GM21786 (cell line): Measurements from ENCODE around the gene SH3TC2.
A peak's percentile ranks its signal among the peaks of the same experiment; 100 is the strongest.

Experiments used
- ATAC-seq: cut with Tn5 transposase; IDR thresholded peaks from one replicate; pipeline ENCODE4 v1.9.1; 2021; ENCODE audit not compliant: unreplicated experiment

The SH3TC2 gene

GRCh38 chr5:149002761-149003689 is 59.8 kb downstream of the SH3TC2 start:
- no peak for ATAC-seq

- ATAC-seq = no peak
These were observed 60.8 kb downstream of the SH3TC2 start for GRCh38 chr5:149002053-149002452.

GRCh38 chr5:149001162-149001561 is 61.7 kb downstream of the SH3TC2 start:
- ATAC-seq = no peak

- ATAC-seq = no peak
These were observed 63.1 kb downstream of the SH3TC2 start for GRCh38 chr5:148999741-149000140.

GRCh38 chr5:148998174-148998797 is 64.6 kb downstream of the SH3TC2 start:
- peak; percentile 79 for ATAC-seq

GRCh38 chr5:148996270-148996669 is 66.6 kb downstream of the SH3TC2 start:
- ATAC-seq = no peak

GRCh38 chr5:148995791-148996190 is 67.1 kb downstream of the SH3TC2 start:
- ATAC-seq = no peak

- no peak for ATAC-seq
These were observed 69.5 kb downstream of the SH3TC2 start for GRCh38 chr5:148993283-148993936.

- no peak for ATAC-seq
These were observed 70.6 kb downstream of the SH3TC2 start for GRCh38 chr5:148992265-148992664.

- no peak for ATAC-seq
These were observed 71.3 kb downstream of the SH3TC2 start for GRCh38 chr5:148991566-148991965.

- ATAC-seq = no peak
These were observed 72.0 kb downstream of the SH3TC2 start for GRCh38 chr5:148990817-148991216.

- no peak for ATAC-seq
These were observed 73.3 kb downstream of the SH3TC2 start for GRCh38 chr5:148989567-148989966.

GRCh38 chr5:148988328-148988727 is 74.5 kb downstream of the SH3TC2 start:
- ATAC-seq = no peak

- ATAC-seq = no peak
These were observed 76.2 kb downstream of the SH3TC2 start for GRCh38 chr5:148986636-148987035.

- no peak for ATAC-seq
These were observed 78.5 kb downstream of the SH3TC2 start for GRCh38 chr5:148984345-148984744.

- ATAC-seq = no peak
These were observed 81.5 kb downstream of the SH3TC2 start for GRCh38 chr5:148981353-148981752.

- no peak for ATAC-seq
These were observed 82.1 kb downstream of the SH3TC2 start for GRCh38 chr5:148980731-148981130.

- ATAC-seq = no peak
These were observed 83.7 kb downstream of the SH3TC2 start for GRCh38 chr5:148979083-148979723.

- no peak for ATAC-seq
These were observed 84.3 kb downstream of the SH3TC2 start for GRCh38 chr5:148978370-148979082.

- no peak for ATAC-seq
These were observed 86.1 kb downstream of the SH3TC2 start for GRCh38 chr5:148976569-148977381.
